Right lobe of liver (tissue), 6 donors: ENCODE results near the gene DUS2. TPM values are rescaled to one million over a fixed set of nuclear protein-coding genes. Genes with fewer than 3 reads are reported as not detected.
A peak's percentile ranks its signal among the peaks of the same experiment; 100 is the strongest.

Source experiments
- ATAC-seq, 4 donors: fragments of 200-7000 bp; cut with Tn5 transposase; one replicate each; pipeline ENCODE4 v1.9.1; 2020; ENCODE audit warnings: mild to moderate bottlenecking in 4 of 4, moderate library complexity in 4 of 4
- DNase-seq, 3 donors: peaks; one replicate each; pipeline ENCODE4 v3.0.0-alpha.2; 2020
- H3K27ac ChIP-seq, 3 donors: fragments of 200-600 bp; one replicate each; pipeline ENCODE4 v1.8.0; 2022
- H3K27me3 ChIP-seq, 2 donors: fragments of 200-600 bp; one replicate each; pipeline ENCODE4 v1.8.0; 2022
- H3K36me3 ChIP-seq, 4 donors: fragments of 200-600 bp; sonication (generic) in 1 of 4; one replicate each; pipeline versions ENCODE4 v1.5.1 to v1.8.0; 2017 to 2022; ENCODE audit warnings: control low read depth in 1 of 4
- H3K4me1 ChIP-seq, 4 donors: fragments of 200-600 bp; sonication (generic) in 1 of 4; one replicate each; pipeline versions ENCODE4 v1.5.1 to v1.8.0; 2017 to 2022; ENCODE audit warnings: control low read depth in 1 of 4
- H3K4me3 ChIP-seq, 3 donors: fragments of 200-600 bp; one replicate each; pipeline ENCODE4 v1.8.0; 2022
- H3K9me3 ChIP-seq, 4 donors: fragments of 200-600 bp; sonication (generic) in 1 of 4; one replicate each; pipeline versions ENCODE4 v1.5.1 to v1.8.0; 2017 to 2022; ENCODE audit warnings: control low read depth in 1 of 4
- POLR2A ChIP-seq: fragments of 450-650 bp; IDR thresholded peaks from one replicate; pipeline ENCODE4 v1.6.1; 2017; ENCODE audit warnings: antibody characterized with exemption, mild to moderate bottlenecking
- WGBS: methylation state at CpG from one replicate; pipeline ENCODE4 v1.1.6; 2018; ENCODE audit warnings: low coverage, low lambda C conversion rate; ENCODE audit not compliant: insufficient coverage; ENCODE audit errors: missing lambda C conversion rate; 5-methylcytosine and 5-hydroxymethylcytosine counted together
- intact Hi-C, 2 donors: fragments of 100-400 bp; cut with DNase I; formaldehyde crosslinking; loops; one replicate each; pipeline versions ENCODE4 v1.11.2 to v1.14.1; 2022
- total RNA-seq, 6 experiments: library from RNA; depleted of rRNA in 2 of 6; stranded (reverse); fragments of >200 nt in 2 of 6; fragmentation: NEBNext Ultra II Directional in 3 of 6; extraction: Animal tissue kit (Norgen Biotek cat#: 25700) in 3 of 6; gene quantifications; one replicate each; pipeline versions ENCODE4 v1.1.0 to v1.2.4, GENCODE V29; 2016 to 2023
- TF ChIP-seq, protein P1 (sequence below), 4 donors: fragments of 200-600 bp in 3 of 4; fragments of 450-650 bp in 1 of 4; IDR thresholded peaks; one replicate each; pipeline versions ENCODE4 v1.5.1 to v1.8.0; 2016 to 2022; ENCODE audit warnings: antibody characterized with exemption in 4 of 4, mild to moderate bottlenecking in 2 of 4
- donor health status: DM: no; HTN: yes; CAD: no.
- donor health status: DM: no; HTN: no; CAD: no.
- donor health status: DM: no; HTN: no; CAD: no.
- donor health status: DM: no; HTN: yes; CAD: no.
- donor health status: DM: no; HTN: yes; CAD: no.

The DUS2 gene
- total RNA-seq, 6 experiments from 2014 or later = 7.9 to 16.4 (median 9.2) TPM

DNA sequence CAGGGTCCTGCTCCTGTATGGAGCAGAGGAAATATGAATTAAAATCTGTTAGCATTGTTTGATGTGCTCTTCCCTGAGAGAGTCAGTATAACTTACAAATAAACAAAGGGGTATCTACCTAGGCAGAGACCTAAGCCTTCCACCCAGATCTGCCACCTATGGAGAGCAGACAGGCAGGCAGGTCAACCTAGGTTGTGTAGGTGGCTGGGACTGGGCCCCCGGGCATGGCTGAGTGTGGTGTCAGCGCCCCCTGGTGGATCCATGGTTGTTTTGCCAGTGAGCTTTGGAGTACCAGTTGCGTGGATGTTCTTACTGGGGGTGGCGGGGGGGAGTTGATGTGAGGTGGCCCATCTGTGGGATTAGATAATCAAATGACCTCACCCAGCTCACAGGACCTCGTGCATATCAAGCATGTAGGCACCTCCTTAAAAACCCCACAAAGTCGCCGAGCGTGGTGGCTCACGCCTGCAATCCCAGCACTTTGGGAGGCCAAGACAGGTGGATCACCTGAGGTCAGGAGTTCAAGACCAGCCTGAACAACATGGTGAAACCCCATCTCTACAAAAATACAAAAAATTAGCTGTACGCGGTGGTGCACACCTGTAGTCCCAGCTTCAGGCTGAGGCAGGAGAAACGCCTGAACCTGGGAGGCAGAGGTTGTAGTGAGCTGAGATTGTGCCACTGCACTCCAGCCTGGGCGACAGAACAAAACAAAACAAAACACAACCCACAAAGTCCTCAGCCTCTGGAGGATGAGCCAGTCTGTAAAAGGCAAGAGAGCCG is 17.6 kb downstream of the DUS2 start:
- intact Hi-C loops = no loop called here
- ATAC-seq (peak; percentile 98 to 99 (median 98)), DNase-seq (peak; percentile 85 to 90 (median 90))
- no peaks in the 10 kb centered on the region for H3K36me3 ChIP-seq
- no peaks in the 10 kb centered on the region for H3K27me3 ChIP-seq
- H3K9me3 ChIP-seq = no peaks in the 10 kb centered on the region
- no peak overlapping the region for H3K27ac ChIP-seq
- H3K4me3 ChIP-seq = no peak overlapping the region
- H3K4me1 ChIP-seq = no peaks in the 10 kb centered on the region
- TF ChIP-seq, protein P1, sequence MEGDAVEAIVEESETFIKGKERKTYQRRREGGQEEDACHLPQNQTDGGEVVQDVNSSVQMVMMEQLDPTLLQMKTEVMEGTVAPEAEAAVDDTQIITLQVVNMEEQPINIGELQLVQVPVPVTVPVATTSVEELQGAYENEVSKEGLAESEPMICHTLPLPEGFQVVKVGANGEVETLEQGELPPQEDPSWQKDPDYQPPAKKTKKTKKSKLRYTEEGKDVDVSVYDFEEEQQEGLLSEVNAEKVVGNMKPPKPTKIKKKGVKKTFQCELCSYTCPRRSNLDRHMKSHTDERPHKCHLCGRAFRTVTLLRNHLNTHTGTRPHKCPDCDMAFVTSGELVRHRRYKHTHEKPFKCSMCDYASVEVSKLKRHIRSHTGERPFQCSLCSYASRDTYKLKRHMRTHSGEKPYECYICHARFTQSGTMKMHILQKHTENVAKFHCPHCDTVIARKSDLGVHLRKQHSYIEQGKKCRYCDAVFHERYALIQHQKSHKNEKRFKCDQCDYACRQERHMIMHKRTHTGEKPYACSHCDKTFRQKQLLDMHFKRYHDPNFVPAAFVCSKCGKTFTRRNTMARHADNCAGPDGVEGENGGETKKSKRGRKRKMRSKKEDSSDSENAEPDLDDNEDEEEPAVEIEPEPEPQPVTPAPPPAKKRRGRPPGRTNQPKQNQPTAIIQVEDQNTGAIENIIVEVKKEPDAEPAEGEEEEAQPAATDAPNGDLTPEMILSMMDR (IDR thresholded peaks at IDR 0.05) = peak; percentile 75 to 85 (median 77)
- TF ChIP-seq POLR2A = no peak
- 42% methylated on average over 7 of the region's 14 CpGs for WGBS

DNA sequence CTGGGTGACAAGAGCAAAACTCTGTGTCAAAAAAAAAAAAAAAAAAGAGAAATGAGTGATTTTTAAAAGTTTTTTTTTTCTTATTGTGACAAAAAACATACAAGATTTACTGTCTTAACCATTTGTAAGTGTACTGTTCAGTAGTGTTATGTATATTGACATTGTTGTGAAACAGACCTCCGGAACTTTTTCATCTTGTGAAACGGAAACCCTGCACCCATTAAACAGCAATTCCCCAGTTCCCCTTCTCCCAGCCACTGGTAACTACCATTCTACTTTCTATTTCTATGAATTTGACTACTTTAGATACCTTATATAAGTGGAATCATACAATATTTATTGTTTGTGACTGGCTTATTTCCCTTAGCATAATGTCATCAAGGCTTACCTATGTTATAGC is 18.7 kb downstream of the DUS2 start:
- H3K36me3 ChIP-seq = no peaks in the 10 kb centered on the region
- H3K9me3 ChIP-seq = no peaks in the 10 kb centered on the region
- WGBS = 27% methylated on average over 2 of the region's 2 CpGs
- ATAC-seq (peak in 3 of 4 donors; percentile 18 to 37 (median 36)), DNase-seq (no peak)
- intact Hi-C loops = no loop called here
- H3K4me3 ChIP-seq = no peak overlapping the region
- H3K4me1 ChIP-seq = no peaks in the 10 kb centered on the region
- H3K27ac ChIP-seq = no peak overlapping the region
- no peaks in the 10 kb centered on the region for H3K27me3 ChIP-seq
- no peak for TF ChIP-seq POLR2A
- TF ChIP-seq, protein P1 (IDR thresholded peaks at IDR 0.05) = no peak

DNA sequence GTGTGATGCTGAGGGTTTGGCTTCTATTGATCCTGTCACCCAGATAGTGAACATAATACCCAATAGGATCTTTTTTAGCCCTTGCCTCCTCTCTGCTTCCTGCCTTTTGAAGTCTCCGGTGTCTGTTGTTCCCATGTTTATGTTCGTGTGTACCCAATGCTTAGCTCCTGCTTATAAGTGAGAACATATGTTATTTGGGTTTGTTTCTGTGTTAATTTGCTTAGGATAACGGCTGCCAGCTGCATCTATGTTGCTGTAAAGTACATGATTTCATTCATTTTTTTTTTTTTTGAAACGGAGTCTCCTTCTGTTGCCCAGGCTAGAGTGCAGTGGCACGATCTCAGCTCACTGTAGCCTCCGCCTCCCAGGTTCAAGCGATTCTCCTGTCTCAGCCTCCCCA is 23.0 kb downstream of the DUS2 start:
- H3K27ac ChIP-seq = no peak overlapping the region

DNA sequence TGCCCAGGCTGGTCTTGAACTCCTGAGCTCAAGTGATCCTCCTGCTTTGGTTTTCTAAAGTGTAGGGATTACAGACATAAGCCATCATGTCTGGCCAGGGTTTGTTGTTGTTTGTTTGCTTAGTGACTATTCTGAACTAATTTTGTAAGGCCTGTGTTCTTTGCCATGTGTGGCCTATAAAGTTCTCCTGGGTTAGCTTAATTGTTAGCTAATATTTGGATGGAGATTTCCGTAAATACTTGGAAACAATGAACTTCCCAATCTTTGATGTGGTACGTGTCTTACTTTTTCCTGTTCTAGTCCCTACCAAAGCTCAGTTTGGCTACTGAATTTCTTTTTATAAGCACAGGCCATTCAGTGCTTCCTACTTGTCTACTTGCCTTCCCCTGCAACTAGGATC is 24.9 kb downstream of the DUS2 start:
- no peak for DNase-seq
- WGBS = 53% methylated on average over 2 of the region's 2 CpGs
- intact Hi-C loops = no loop called here
- Histone ChIP-seq H3K9me3 (no peaks in the 10 kb centered on the region), H3K4me1 (peaks cover 0 to 13% (median 0%) of the 10 kb centered on the region in 4 donors), H3K27ac (no peak overlapping the region), H3K27me3 (no peaks in the 10 kb centered on the region), H3K4me3 (no peak overlapping the region), H3K36me3 (peaks cover 0 to 7% (median 0%) of the 10 kb centered on the region in 4 donors)
- peak in 2 of 4 donors; percentile 28 to 55 for ATAC-seq
- TF ChIP-seq, protein P1 (IDR thresholded peaks at IDR 0.05) = no peak
- TF ChIP-seq POLR2A = no peak

More for the DNA sequence above, 23.0 kb downstream of the DUS2 start:
- TF ChIP-seq, protein P1 (IDR thresholded peaks at IDR 0.05) = no peak
- no peak for TF ChIP-seq POLR2A
- no peak for DNase-seq
- ATAC-seq = no peak
- Histone ChIP-seq H3K4me1 (peaks cover 0 to 4% (median 0%) of the 10 kb centered on the region in 4 donors), H3K27me3 (no peaks in the 10 kb centered on the region), H3K36me3 (peaks cover 0 to 7% (median 0%) of the 10 kb centered on the region in 4 donors), H3K9me3 (no peaks in the 10 kb centered on the region), H3K4me3 (no peak overlapping the region)
- intact Hi-C loops = no loop called here
- WGBS = 76% methylated on average over 7 of the region's 7 CpGs
